Measurements from ENCODE around the gene MDGA2. TPM values are rescaled to one million over a fixed set of nuclear protein-coding genes. Genes with fewer than 3 reads are reported as not detected.

The MDGA2 gene
- total RNA-seq, 1 experiment from 2014 or later = not detected

DNA sequence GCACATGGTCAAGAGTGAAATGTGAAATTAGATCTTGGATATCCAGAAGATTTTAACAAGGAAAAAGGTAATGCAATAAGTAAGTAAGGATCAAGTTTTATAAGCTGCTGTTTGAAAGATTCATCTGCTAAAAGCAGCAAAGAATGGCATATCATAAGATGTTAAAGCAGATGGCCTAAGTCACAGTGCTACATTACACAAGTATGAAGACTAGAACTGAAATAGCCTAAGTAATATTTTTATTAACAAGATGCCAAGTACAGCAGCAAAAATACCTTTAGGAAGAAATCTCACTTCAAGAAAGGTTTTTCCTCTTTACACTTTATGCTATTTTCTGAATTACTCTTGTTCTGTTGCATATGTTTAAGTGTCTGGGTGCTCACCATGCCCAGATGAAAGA is 414.1 kb downstream of the MDGA2 start:
- no peaks in the 10 kb centered on the region for H4K20me1 ChIP-seq (ENCODE audit: insufficient read depth)
- no peak overlapping the region for H3K4me3 ChIP-seq (replicated peaks in 1 of 2; ENCODE audit: low read depth in 1 of 2, low read length in 2 of 2)
- no peaks in the 10 kb centered on the region for H3K27me3 ChIP-seq (ENCODE audit: insufficient read depth, low read length)
- H3K9ac ChIP-seq (ENCODE audit: low read length) = no peak overlapping the region
- RAD21 ChIA-PET (ENCODE audit: low non-redundant PET in 1 of 2, low total read pairs in 2 of 2, uncharacterized antibody in 2 of 2, unreplicated experiment in 2 of 2) = interaction anchor here in 1 of 2 experiments (0.5 kb wide), 1 partner anchor 196 kb away, joined by 3 read pairs; no protein-coding TSS in a partner anchor
- CTCF ChIA-PET = no interaction called here
- TF ChIP-seq EZH2 (IDR thresholded peaks at IDR 0.05) = no peak
- no peak for TF ChIP-seq SIN3A (IDR thresholded peaks at IDR 0.05; ENCODE audit: low read depth)
- TF ChIP-seq REST (IDR thresholded peaks at IDR 0.05; ENCODE audit: low read depth) = no peak
- TF ChIP-seq POLR2AphosphoS5 (IDR thresholded peaks at IDR 0.05; ENCODE audit: low read depth, low read length) = no peak
- TF ChIP-seq, protein P1, sequence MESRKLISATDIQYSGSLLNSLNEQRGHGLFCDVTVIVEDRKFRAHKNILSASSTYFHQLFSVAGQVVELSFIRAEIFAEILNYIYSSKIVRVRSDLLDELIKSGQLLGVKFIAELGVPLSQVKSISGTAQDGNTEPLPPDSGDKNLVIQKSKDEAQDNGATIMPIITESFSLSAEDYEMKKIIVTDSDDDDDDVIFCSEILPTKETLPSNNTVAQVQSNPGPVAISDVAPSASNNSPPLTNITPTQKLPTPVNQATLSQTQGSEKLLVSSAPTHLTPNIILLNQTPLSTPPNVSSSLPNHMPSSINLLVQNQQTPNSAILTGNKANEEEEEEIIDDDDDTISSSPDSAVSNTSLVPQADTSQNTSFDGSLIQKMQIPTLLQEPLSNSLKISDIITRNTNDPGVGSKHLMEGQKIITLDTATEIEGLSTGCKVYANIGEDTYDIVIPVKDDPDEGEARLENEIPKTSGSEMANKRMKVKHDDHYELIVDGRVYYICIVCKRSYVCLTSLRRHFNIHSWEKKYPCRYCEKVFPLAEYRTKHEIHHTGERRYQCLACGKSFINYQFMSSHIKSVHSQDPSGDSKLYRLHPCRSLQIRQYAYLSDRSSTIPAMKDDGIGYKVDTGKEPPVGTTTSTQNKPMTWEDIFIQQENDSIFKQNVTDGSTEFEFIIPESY (IDR thresholded peaks at IDR 0.05; ENCODE audit: extremely low read depth, insufficient replicate concordance, low read length) = no peak
- no peak for TF ChIP-seq ZNF274 (IDR thresholded peaks at IDR 0.05; ENCODE audit: low read depth, low read length)
- TF ChIP-seq EZH2phosphoT487 (IDR thresholded peaks at IDR 0.05; ENCODE audit: borderline replicate concordance) = no peak
- TF ChIP-seq CEBPB (IDR thresholded peaks at IDR 0.05; ENCODE audit: low read depth) = no peak
- no peak for TF ChIP-seq ZFX (IDR thresholded peaks at IDR 0.05)
- no peak for TF ChIP-seq CTCF (IDR thresholded peaks at IDR 0.05 in 2 of 3, conservative IDR thresholded peaks at IDR 0.05 in 1 of 3; ENCODE audit: borderline replicate concordance in 1 of 3, insufficient read depth in 1 of 3, low read depth in 2 of 3, low read length in 2 of 3)
- TF ChIP-seq, protein P2, sequence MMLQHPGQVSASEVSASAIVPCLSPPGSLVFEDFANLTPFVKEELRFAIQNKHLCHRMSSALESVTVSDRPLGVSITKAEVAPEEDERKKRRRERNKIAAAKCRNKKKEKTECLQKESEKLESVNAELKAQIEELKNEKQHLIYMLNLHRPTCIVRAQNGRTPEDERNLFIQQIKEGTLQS (IDR thresholded peaks at IDR 0.05) = no peak
- TF ChIP-seq FOSL1 (IDR thresholded peaks at IDR 0.05; ENCODE audit: low read depth) = no peak
- no peak for TF ChIP-seq TCF7L2 (IDR thresholded peaks at IDR 0.05; ENCODE audit: borderline replicate concordance, extremely low read depth, insufficient read depth, insufficient read length)
- no peak for TF ChIP-seq SP1 (IDR thresholded peaks at IDR 0.05; ENCODE audit: low read depth)
- TF ChIP-seq MAX (IDR thresholded peaks at IDR 0.05) = no peak
- no peak for TF ChIP-seq SRF (IDR thresholded peaks at IDR 0.05; ENCODE audit: low read depth)
- no peak for TF ChIP-seq YY1 (IDR thresholded peaks at IDR 0.05; ENCODE audit: extremely low read depth, insufficient replicate concordance, low read depth, low read length)
- no peak for TF ChIP-seq CBX3 (IDR thresholded peaks at IDR 0.05; ENCODE audit: low read depth)
- intact Hi-C loops (cut with micrococcal nuclease) = no loop called here
- H2AFZ ChIP-seq (ENCODE audit: low read depth, low read length, poor library complexity, severe bottlenecking) = no peak overlapping the region
- no peaks in the 10 kb centered on the region for H3K36me3 ChIP-seq (ENCODE audit: control insufficient read depth in 1 of 2, insufficient read depth in 2 of 2, low read length in 2 of 2)
- no peaks in the 10 kb centered on the region for H3K9me2 ChIP-seq (ENCODE audit: insufficient read depth)
- no TSS peak for BruUV-seq (replicated peaks)
- ATAC-seq (no peak), DNase-seq (ENCODE audit: low read depth, low spot score) (no peak)
- H3K27ac ChIP-seq (ENCODE audit: low read depth, low read length) = no peak overlapping the region
- no peaks in the 10 kb centered on the region for H3K4me1 ChIP-seq (ENCODE audit: control insufficient read depth in 1 of 2, insufficient read depth in 2 of 2, low read length in 2 of 2)
- H3K4me2 ChIP-seq (ENCODE audit: low read length) = no peak overlapping the region
- no peaks in the 10 kb centered on the region for H3K9me3 ChIP-seq (ENCODE audit: control insufficient read depth in 1 of 2, insufficient read depth in 1 of 2, low read depth in 1 of 2, low read length in 2 of 2)
- POLR2A ChIA-PET = no interaction called here
- no peaks in the 10 kb centered on the region for H3K79me2 ChIP-seq (ENCODE audit: insufficient read depth, low read length)
